CD8-positive, alpha-beta memory T cell (primary cell): ENCODE results near the gene TOX2. TPM values are rescaled to one million over a fixed set of nuclear protein-coding genes. Genes with fewer than 3 reads are reported as not detected.

Experiments used
- CTCF ChIA-PET: fragments of 350-600 bp; sonication (Branson Sonifier 250); formaldehyde crosslinking; loops from one replicate; lab custom pipeline; 2021; ENCODE audit warnings: antibody characterized with exemption; lab: Charles Lee
- POLR2A ChIA-PET: fragments of 350-600 bp; sonication (Branson Sonifier 250); formaldehyde crosslinking; loops from one replicate; lab custom pipeline; 2021; ENCODE audit warnings: antibody characterized with exemption; lab: Charles Lee
- DNase-seq, 5 donors: peaks; one replicate each; pipeline versions ENCODE4 v3.0.0 to v3.0.0-alpha.2; 2020 to 2022; ENCODE audit warnings: mixed read lengths in 1 of 5
- H3K27ac ChIP-seq: one replicate; pipeline ENCODE4 v1.7.0; 2013; ENCODE audit warnings: low read depth, mild to moderate bottlenecking, low read length, moderate library complexity
- H3K27me3 ChIP-seq: 2 replicates; pipeline ENCODE4 v1.7.0; 2013; ENCODE audit warnings: low read length, mild to moderate bottlenecking; ENCODE audit not compliant: insufficient read depth, poor library complexity, severe bottlenecking
- H3K36me3 ChIP-seq: 2 replicates; pipeline ENCODE4 v1.7.0; 2013; ENCODE audit warnings: mild to moderate bottlenecking, low read length, moderate library complexity; ENCODE audit not compliant: insufficient read depth
- H3K4me1 ChIP-seq: 2 replicates; pipeline ENCODE4 v1.7.0; 2013; ENCODE audit warnings: mild to moderate bottlenecking, low read length, moderate library complexity; ENCODE audit not compliant: insufficient read depth
- H3K4me3 ChIP-seq: 2 replicates; pipeline ENCODE4 v1.7.0; 2013; ENCODE audit warnings: mild to moderate bottlenecking, low read length
- H3K9me3 ChIP-seq: 2 replicates; pipeline ENCODE4 v1.7.0; 2013; ENCODE audit warnings: mild to moderate bottlenecking, low read length
- H3K27ac Mint-ChIP-seq, 8 donors: one replicate each; pipeline ENCODE4 v1.8.0; 2020 to 2021; ENCODE audit warnings: mixed read lengths in 8 of 8, mild to moderate bottlenecking in 6 of 8, inconsistent platforms in 3 of 8, moderate library complexity in 3 of 8
- H3K27me3 Mint-ChIP-seq, 2 donors: one replicate each; pipeline ENCODE4 v1.8.0; 2020 to 2021; ENCODE audit warnings: mixed read lengths in 2 of 2, mild to moderate bottlenecking in 1 of 2, moderate library complexity in 1 of 2
- H3K36me3 Mint-ChIP-seq, 3 donors: one replicate each; pipeline ENCODE4 v1.8.0; 2020 to 2021; ENCODE audit warnings: mixed read lengths in 3 of 3, inconsistent platforms in 1 of 3, mild to moderate bottlenecking in 1 of 3
- H3K4me1 Mint-ChIP-seq, 3 donors: one replicate each; pipeline ENCODE4 v1.8.0; 2020 to 2021; ENCODE audit warnings: mixed read lengths in 3 of 3, inconsistent platforms in 1 of 3, mild to moderate bottlenecking in 1 of 3
- H3K4me3 Mint-ChIP-seq, 7 donors: one replicate each; pipeline ENCODE4 v1.8.0; 2020 to 2021; ENCODE audit warnings: mixed read lengths in 7 of 7, mild to moderate bottlenecking in 6 of 7, moderate library complexity in 4 of 7, inconsistent platforms in 2 of 7
- H3K9me3 Mint-ChIP-seq, 5 donors: one replicate each; pipeline ENCODE4 v1.8.0; 2020 to 2022; ENCODE audit warnings: mixed read lengths in 5 of 5, mild to moderate bottlenecking in 3 of 5, moderate library complexity in 2 of 5, inconsistent platforms in 1 of 5
- polyA plus RNA-seq: library from polyadenylated mRNA; unstranded; fragments of 300-500 nt; fragmentation: Illumina TruSeq; gene quantifications from one replicate; pipeline ENCODE4 v1.2.3, GENCODE V29; 2021
- total RNA-seq, 2 experiments: library from RNA; stranded (reverse); gene quantifications; one replicate each; pipeline ENCODE4 v1.2.3, GENCODE V29; 2021

TOX2 gene, protein sequence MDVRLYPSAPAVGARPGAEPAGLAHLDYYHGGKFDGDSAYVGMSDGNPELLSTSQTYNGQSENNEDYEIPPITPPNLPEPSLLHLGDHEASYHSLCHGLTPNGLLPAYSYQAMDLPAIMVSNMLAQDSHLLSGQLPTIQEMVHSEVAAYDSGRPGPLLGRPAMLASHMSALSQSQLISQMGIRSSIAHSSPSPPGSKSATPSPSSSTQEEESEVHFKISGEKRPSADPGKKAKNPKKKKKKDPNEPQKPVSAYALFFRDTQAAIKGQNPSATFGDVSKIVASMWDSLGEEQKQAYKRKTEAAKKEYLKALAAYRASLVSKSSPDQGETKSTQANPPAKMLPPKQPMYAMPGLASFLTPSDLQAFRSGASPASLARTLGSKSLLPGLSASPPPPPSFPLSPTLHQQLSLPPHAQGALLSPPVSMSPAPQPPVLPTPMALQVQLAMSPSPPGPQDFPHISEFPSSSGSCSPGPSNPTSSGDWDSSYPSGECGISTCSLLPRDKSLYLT
- total RNA-seq: under 1 TPM; 0.35 to 0.39 TPM
- polyA plus RNA-seq: 1.2 TPM

DNA sequence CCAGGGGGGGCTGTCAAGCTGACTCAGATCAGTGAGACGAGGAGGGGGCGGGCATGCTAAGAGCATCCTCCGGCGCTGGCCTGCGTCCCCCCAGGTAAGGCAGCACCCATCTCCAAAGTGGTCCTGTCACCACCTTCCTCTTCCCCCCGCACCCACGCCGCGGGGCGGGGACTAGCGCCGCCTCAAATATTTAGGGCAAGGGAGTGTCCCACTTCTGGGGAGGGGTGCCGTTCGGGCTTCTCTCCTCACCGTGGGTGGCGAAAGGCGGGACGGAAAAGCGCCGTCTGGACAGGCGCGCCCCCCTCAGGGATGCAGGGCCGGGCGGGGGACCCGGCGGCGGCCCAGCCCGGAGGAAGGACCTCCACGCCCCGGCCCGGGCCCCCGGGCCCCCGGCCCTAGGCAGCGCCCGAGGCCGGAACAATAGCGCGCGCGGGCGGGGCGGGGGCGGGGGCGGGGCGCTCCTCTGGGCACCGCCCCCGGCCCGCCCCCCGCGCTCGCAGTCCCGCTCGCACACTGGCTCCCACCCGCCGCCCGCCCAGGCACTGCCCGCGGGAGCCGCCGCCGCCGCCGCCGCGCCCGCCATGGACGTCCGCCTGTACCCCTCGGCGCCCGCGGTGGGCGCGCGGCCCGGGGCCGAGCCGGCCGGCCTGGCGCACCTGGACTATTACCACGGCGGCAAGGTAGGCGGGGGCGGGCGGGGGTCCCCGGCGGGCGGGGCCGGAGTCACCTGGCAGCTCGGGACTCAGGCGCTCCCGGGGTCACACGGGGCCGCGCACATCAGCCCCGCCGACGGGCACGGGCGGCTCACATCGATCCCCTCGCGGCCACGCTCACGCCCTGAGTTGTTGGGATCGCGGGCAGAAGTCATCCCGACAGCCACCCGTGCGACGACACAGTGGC, at the start of gene TOX2:
Gene TOX2 (plus strand): TSS at position 542 of the 900 bp plus-strand sequence. CDS start 40 bp downstream, at position 582.
- Mint-ChIP-seq H3K4me3 (peak within 1 kb of the TSS; percentile 78 to 90 (median 85)), H3K36me3 (peaks cover 0 to 1% (median 0%) of the 10 kb centered on the region in 3 donors), H3K4me1 (peaks cover 15 to 28% (median 20%) of the 10 kb centered on the region in 3 donors), H3K27ac (peak within 1 kb of the TSS in 6 of 8 donors; percentile 19 to 90 (median 65)), H3K9me3 (peaks cover 12 to 16% (median 13%) of the 10 kb centered on the region in 5 donors), H3K27me3 (peaks cover 38 to 64% of the 10 kb centered on the region in 2 donors)
- ChIA-PET POLR2A (no interaction called here), CTCF (interaction anchor here (0.7 kb wide), 1 partner anchor 117 kb away, joined by 4 read pairs; no protein-coding TSS in a partner anchor)
- peak within 1 kb of the TSS; percentile 51 for H3K4me3 ChIP-seq
- peak; percentile 32 to 59 (median 39) for DNase-seq
- no peaks in the 10 kb centered on the region for H3K36me3 ChIP-seq
- no peaks in the 10 kb centered on the region for H3K9me3 ChIP-seq
- H3K4me1 ChIP-seq: peaks cover 15% of the 10 kb centered on the region
- no peak within 1 kb of the TSS for H3K27ac ChIP-seq
- peaks cover 22% of the 10 kb centered on the region for H3K27me3 ChIP-seq

DNA sequence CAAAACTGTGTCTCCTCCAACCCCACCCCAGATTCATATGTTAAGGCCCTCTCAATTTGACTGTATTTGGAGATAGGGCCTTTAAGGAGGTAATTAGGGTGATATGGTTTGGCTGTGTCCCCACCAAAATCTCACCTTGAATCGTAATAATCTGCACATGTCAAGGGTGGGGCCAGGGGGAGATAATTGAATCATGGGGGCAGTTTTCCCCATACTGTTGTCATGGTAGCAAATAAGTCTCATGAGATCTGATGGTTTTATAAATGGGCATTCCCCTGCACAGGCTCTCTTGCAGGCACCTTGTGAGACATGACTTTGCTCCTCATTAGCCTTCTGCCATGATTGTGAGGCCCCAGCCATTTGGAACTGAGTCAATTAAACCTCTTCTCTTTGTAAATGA, 46.6 kb upstream of the TOX2 start:
- Histone ChIP-seq H3K4me3 (no peak overlapping the region), H3K4me1 (no peaks in the 10 kb centered on the region), H3K9me3 (no peaks in the 10 kb centered on the region), H3K27ac (no peak overlapping the region), H3K27me3 (no peaks in the 10 kb centered on the region), H3K36me3 (no peaks in the 10 kb centered on the region)
- no peaks in the 10 kb centered on the region for H3K36me3 Mint-ChIP-seq
- H3K27me3 Mint-ChIP-seq: peaks cover 0 to 5% of the 10 kb centered on the region in 2 donors
- no peak overlapping the region for H3K27ac Mint-ChIP-seq
- H3K4me1 Mint-ChIP-seq: no peaks in the 10 kb centered on the region
- POLR2A ChIA-PET: no interaction called here
- no peak for DNase-seq
- H3K4me3 Mint-ChIP-seq: no peak overlapping the region
- no peaks in the 10 kb centered on the region for H3K9me3 Mint-ChIP-seq
- CTCF ChIA-PET: no interaction called here

DNA sequence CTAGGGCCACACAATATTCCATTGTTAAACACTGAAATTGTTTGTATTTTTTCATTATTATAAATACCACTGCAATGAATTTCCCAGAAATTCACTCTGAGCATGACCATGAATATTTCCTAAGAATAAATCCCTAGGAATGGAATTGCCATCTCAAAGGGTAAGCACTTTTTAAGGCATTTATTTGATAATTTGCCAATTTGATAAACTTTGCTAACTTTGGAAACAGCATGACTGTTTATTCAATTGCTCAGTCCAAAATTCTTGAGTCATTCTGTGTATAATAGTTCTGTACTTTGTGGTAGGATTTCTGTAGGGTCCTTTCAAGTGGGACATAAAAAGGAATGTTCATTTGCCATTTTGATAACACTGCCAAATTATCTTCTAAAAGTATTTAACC, 44.2 kb upstream of the TOX2 start:
- ChIA-PET POLR2A (no interaction called here), CTCF (no interaction called here)
- Mint-ChIP-seq H3K9me3 (no peaks in the 10 kb centered on the region), H3K36me3 (no peaks in the 10 kb centered on the region), H3K4me3 (no peak overlapping the region), H3K27me3 (peaks cover 0 to 3% of the 10 kb centered on the region in 2 donors), H3K27ac (no peak overlapping the region), H3K4me1 (no peaks in the 10 kb centered on the region)
- Histone ChIP-seq H3K4me3 (no peak overlapping the region), H3K4me1 (no peaks in the 10 kb centered on the region), H3K27ac (no peak overlapping the region), H3K9me3 (no peaks in the 10 kb centered on the region), H3K27me3 (no peaks in the 10 kb centered on the region), H3K36me3 (no peaks in the 10 kb centered on the region)
- DNase-seq: no peak

DNA sequence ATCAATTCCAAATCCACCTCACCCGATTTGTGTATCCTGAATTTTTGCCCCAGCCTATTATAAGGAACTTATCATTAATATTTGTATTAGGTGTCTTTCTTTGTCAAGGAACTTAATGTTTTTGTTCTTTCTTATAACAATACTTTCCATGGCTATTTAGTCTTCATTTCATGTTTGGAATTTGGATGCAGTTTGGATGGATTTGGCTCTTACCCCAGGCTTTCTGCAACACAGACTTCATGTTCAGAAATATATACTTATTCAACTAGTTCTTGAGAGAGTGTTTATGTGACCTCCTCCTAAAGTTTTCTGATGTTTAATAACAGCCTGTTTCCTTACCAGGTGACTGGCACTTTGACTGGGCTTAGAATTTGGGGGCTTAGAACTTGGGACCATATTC, 35.9 kb upstream of the TOX2 start:
- Mint-ChIP-seq H3K4me3 (no peak overlapping the region), H3K36me3 (peaks cover 0 to 10% (median 0%) of the 10 kb centered on the region in 3 donors), H3K27me3 (peaks cover 10 to 25% of the 10 kb centered on the region in 2 donors), H3K9me3 (peaks cover 0 to 4% (median 2%) of the 10 kb centered on the region in 5 donors), H3K27ac (no peak overlapping the region), H3K4me1 (no peaks in the 10 kb centered on the region)
- POLR2A ChIA-PET: no interaction called here
- Histone ChIP-seq H3K4me3 (no peak overlapping the region), H3K4me1 (no peaks in the 10 kb centered on the region), H3K27ac (no peak overlapping the region), H3K36me3 (no peaks in the 10 kb centered on the region), H3K27me3 (no peaks in the 10 kb centered on the region), H3K9me3 (no peaks in the 10 kb centered on the region)
- CTCF ChIA-PET: no interaction called here
- no peak for DNase-seq

DNA sequence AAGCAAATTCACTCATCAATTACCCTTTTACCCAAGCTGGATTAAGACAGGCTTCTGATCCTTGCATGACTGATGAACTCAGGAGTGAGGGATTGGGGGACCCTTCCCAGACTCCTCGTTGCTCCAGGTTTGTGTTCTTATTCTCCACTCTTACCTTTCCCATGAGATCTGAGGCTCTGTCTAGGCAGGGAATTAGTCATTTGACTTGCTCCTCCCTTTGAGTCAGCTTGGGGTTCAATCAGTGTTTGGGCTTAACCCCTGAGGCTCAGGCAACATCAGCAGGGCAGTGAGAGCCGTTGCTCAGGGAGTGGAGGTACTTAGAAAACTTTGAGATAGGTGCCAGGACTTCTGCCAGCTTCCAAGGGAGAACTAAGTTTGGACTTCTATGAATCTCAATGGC, 20.7 kb upstream of the TOX2 start:
- no peak overlapping the region for H3K27ac ChIP-seq
- H3K4me1 ChIP-seq: no peaks in the 10 kb centered on the region
- peaks cover 4% of the 10 kb centered on the region for H3K9me3 ChIP-seq
- no peak for DNase-seq
- no peaks in the 10 kb centered on the region for H3K27me3 ChIP-seq
- Mint-ChIP-seq H3K27ac (no peak overlapping the region), H3K4me1 (no peaks in the 10 kb centered on the region), H3K9me3 (peaks cover 18 to 45% (median 37%) of the 10 kb centered on the region in 5 donors), H3K4me3 (no peak overlapping the region), H3K27me3 (peaks cover 15 to 17% of the 10 kb centered on the region in 2 donors), H3K36me3 (peaks cover 0 to 22% (median 2%) of the 10 kb centered on the region in 3 donors)
- ChIA-PET POLR2A (no interaction called here), CTCF (no interaction called here)
- no peaks in the 10 kb centered on the region for H3K36me3 ChIP-seq
- H3K4me3 ChIP-seq: no peak overlapping the region

DNA sequence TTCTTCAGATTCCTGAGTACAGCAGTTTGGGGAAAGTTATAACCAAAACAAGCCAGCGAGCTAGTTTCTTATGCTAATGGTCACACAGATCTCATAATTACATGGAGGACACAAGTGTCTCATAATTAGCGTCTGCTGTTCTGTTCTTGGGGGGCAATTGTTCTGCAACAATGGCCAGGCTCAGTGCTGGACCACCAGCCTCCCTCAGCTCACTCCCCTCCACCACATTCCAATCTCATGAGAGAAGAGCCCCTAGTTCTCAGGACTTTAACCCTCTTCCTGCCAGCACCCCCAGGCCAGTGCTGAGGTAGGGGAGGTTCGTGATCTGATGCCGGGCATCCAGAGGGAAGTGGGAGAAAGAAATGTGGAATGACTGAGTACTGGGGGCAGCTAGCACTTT, 20.2 kb upstream of the TOX2 start:
- Histone ChIP-seq H3K36me3 (no peaks in the 10 kb centered on the region), H3K9me3 (peaks cover 4% of the 10 kb centered on the region), H3K27me3 (no peaks in the 10 kb centered on the region), H3K27ac (no peak overlapping the region), H3K4me1 (no peaks in the 10 kb centered on the region), H3K4me3 (no peak overlapping the region)
- no peak for DNase-seq
- peaks cover 13 to 17% of the 10 kb centered on the region in 2 donors for H3K27me3 Mint-ChIP-seq
- CTCF ChIA-PET: no interaction called here
- peaks cover 18 to 41% (median 35%) of the 10 kb centered on the region in 5 donors for H3K9me3 Mint-ChIP-seq
- no peak overlapping the region for H3K27ac Mint-ChIP-seq
- H3K4me3 Mint-ChIP-seq: peak overlapping the region in 1 of 7 donors; percentile 32
- POLR2A ChIA-PET: no interaction called here
- H3K36me3 Mint-ChIP-seq: peaks cover 0 to 19% (median under 1%) of the 10 kb centered on the region in 3 donors
- H3K4me1 Mint-ChIP-seq: no peaks in the 10 kb centered on the region

DNA sequence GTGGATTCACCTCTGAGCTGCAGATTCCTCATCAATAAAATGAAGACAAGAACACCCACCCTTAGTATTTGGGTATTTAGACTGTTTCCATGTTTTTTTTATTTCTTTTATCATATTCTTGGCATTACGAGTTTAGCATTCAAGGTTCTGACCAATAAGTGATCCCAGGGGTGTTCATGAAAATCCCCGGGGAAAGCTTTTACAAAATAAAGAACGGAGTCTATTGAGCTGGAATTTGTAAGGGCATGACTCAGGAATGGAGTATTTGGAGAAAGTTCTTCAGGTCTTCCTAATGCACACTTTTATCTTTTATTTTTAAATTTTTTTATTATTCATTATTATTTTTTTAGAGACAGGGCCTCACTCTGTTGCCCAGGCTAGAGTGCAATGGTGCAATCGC, 19.4 kb upstream of the TOX2 start:
- H3K27ac ChIP-seq: no peak overlapping the region
- no peak for DNase-seq
- Mint-ChIP-seq H3K36me3 (peaks cover 0 to 18% (median 0%) of the 10 kb centered on the region in 3 donors), H3K4me3 (no peak overlapping the region), H3K9me3 (peaks cover 16 to 34% (median 28%) of the 10 kb centered on the region in 5 donors), H3K27me3 (peaks cover 11 to 17% of the 10 kb centered on the region in 2 donors), H3K4me1 (no peaks in the 10 kb centered on the region), H3K27ac (no peak overlapping the region)
- H3K27me3 ChIP-seq: no peaks in the 10 kb centered on the region
- H3K4me1 ChIP-seq: no peaks in the 10 kb centered on the region
- H3K36me3 ChIP-seq: no peaks in the 10 kb centered on the region
- POLR2A ChIA-PET: no interaction called here
- H3K4me3 ChIP-seq: no peak overlapping the region
- peaks cover under 1% of the 10 kb centered on the region for H3K9me3 ChIP-seq
- CTCF ChIA-PET: no interaction called here
